Neuron (in vitro differentiated cells): ENCODE data around the gene APBA2.

Experiments used
- H2AFZ ChIP-seq: one replicate; pipeline ENCODE4 v1.6.1; 2013; ENCODE audit warnings: low read depth, mild to moderate bottlenecking, inconsistent platforms, low read length, moderate library complexity
- H3K27me3 ChIP-seq: one replicate; pipeline ENCODE4 v1.6.1; 2013; ENCODE audit warnings: low read length; ENCODE audit not compliant: insufficient read depth
- H3K36me3 ChIP-seq: one replicate; pipeline ENCODE4 v1.6.1; 2013; ENCODE audit warnings: low read length; ENCODE audit not compliant: insufficient read depth
- H3K4me1 ChIP-seq: one replicate; pipeline ENCODE4 v1.6.1; 2013; ENCODE audit warnings: low read length; ENCODE audit not compliant: insufficient read depth
- H3K4me3 ChIP-seq: 2 replicates; pipeline ENCODE4 v1.5.1; 2013; ENCODE audit warnings: mild to moderate bottlenecking, low read length, moderate library complexity
- H3K9me3 ChIP-seq: one replicate; pipeline ENCODE4 v1.6.1; 2013; ENCODE audit warnings: low read length

APBA2 gene

GRCh38 chr15:28944286-28944685 is 58.5 kb downstream of the APBA2 start:
- H2AFZ ChIP-seq = no peak overlapping the region
- H3K36me3 ChIP-seq = peaks cover 15% of the 10 kb centered on the region
- no peaks in the 10 kb centered on the region for H3K27me3 ChIP-seq
- peaks cover 35% of the 10 kb centered on the region for H3K9me3 ChIP-seq
- H3K4me1 ChIP-seq = no peaks in the 10 kb centered on the region
- no peak overlapping the region for H3K4me3 ChIP-seq

- no peak overlapping the region for H2AFZ ChIP-seq
- peaks cover 32% of the 10 kb centered on the region for H3K9me3 ChIP-seq
- no peak overlapping the region for H3K4me3 ChIP-seq
- H3K36me3 ChIP-seq = peaks cover 15% of the 10 kb centered on the region
- H3K27me3 ChIP-seq = no peaks in the 10 kb centered on the region
- no peaks in the 10 kb centered on the region for H3K4me1 ChIP-seq
These were observed 59.0 kb downstream of the APBA2 start for GRCh38 chr15:28944696-28945300.

- Histone ChIP-seq H3K9me3 (peaks cover 29% of the 10 kb centered on the region), H3K4me1 (no peaks in the 10 kb centered on the region), H3K4me3 (no peak overlapping the region), H3K36me3 (peaks cover 15% of the 10 kb centered on the region), H2AFZ (no peak overlapping the region), H3K27me3 (no peaks in the 10 kb centered on the region)
These were observed 60.0 kb downstream of the APBA2 start for GRCh38 chr15:28945626-28946230.

GRCh38 chr15:28946803-28947202 is 61.0 kb downstream of the APBA2 start:
- H3K9me3 ChIP-seq = peaks cover 27% of the 10 kb centered on the region
- H3K36me3 ChIP-seq = peaks cover 13% of the 10 kb centered on the region

GRCh38 chr15:28947221-28947674 is 61.5 kb downstream of the APBA2 start:
- no peak overlapping the region for H3K4me3 ChIP-seq
- no peaks in the 10 kb centered on the region for H3K27me3 ChIP-seq
- H2AFZ ChIP-seq = no peak overlapping the region
- H3K4me1 ChIP-seq = no peaks in the 10 kb centered on the region
- peaks cover 10% of the 10 kb centered on the region for H3K36me3 ChIP-seq
- H3K9me3 ChIP-seq = peaks cover 24% of the 10 kb centered on the region

More at GRCh38 chr15:28946803-28947202, 61.0 kb downstream of the APBA2 start:
- H3K4me1 ChIP-seq = no peaks in the 10 kb centered on the region
- no peak overlapping the region for H3K4me3 ChIP-seq
- H2AFZ ChIP-seq = no peak overlapping the region
- no peaks in the 10 kb centered on the region for H3K27me3 ChIP-seq

- Histone ChIP-seq H3K9me3 (peaks cover 17% of the 10 kb centered on the region), H3K36me3 (peaks cover 10% of the 10 kb centered on the region), H2AFZ (no peak overlapping the region), H3K27me3 (no peaks in the 10 kb centered on the region), H3K4me3 (no peak overlapping the region), H3K4me1 (no peaks in the 10 kb centered on the region)
These were observed 62.3 kb downstream of the APBA2 start for GRCh38 chr15:28948036-28948435.

- peaks cover 9% of the 10 kb centered on the region for H3K4me1 ChIP-seq
- no peak overlapping the region for H2AFZ ChIP-seq
- no peaks in the 10 kb centered on the region for H3K9me3 ChIP-seq
- no peaks in the 10 kb centered on the region for H3K27me3 ChIP-seq
- no peak overlapping the region for H3K4me3 ChIP-seq
- H3K36me3 ChIP-seq = no peaks in the 10 kb centered on the region
These were observed 65.1 kb downstream of the APBA2 start for GRCh38 chr15:28950916-28951315.

- Histone ChIP-seq H3K9me3 (no peaks in the 10 kb centered on the region), H3K4me3 (no peak overlapping the region), H3K4me1 (peaks cover 12% of the 10 kb centered on the region), H3K36me3 (no peaks in the 10 kb centered on the region), H2AFZ (no peak overlapping the region), H3K27me3 (no peaks in the 10 kb centered on the region)
These were observed 67.1 kb downstream of the APBA2 start for GRCh38 chr15:28952666-28953491.

GRCh38 chr15:28953573-28954195 is 67.9 kb downstream of the APBA2 start:
- no peaks in the 10 kb centered on the region for H3K9me3 ChIP-seq
- no peak overlapping the region for H3K4me3 ChIP-seq

GRCh38 chr15:28954466-28955159 is 68.8 kb downstream of the APBA2 start:
- Histone ChIP-seq H3K36me3 (no peaks in the 10 kb centered on the region), H3K27me3 (no peaks in the 10 kb centered on the region), H3K9me3 (no peaks in the 10 kb centered on the region), H2AFZ (no peak overlapping the region), H3K4me3 (no peak overlapping the region), H3K4me1 (peaks cover 12% of the 10 kb centered on the region)

More at GRCh38 chr15:28953573-28954195, 67.9 kb downstream of the APBA2 start:
- Histone ChIP-seq H3K36me3 (no peaks in the 10 kb centered on the region), H3K27me3 (no peaks in the 10 kb centered on the region), H3K4me1 (peaks cover 12% of the 10 kb centered on the region), H2AFZ (no peak overlapping the region)

- H3K4me1 ChIP-seq = peaks cover 12% of the 10 kb centered on the region
These were observed 69.6 kb downstream of the APBA2 start for GRCh38 chr15:28955160-28955992.

GRCh38 chr15:28955993-28956421 is 70.2 kb downstream of the APBA2 start:
- Histone ChIP-seq H3K36me3 (no peaks in the 10 kb centered on the region), H2AFZ (no peak overlapping the region), H3K9me3 (no peaks in the 10 kb centered on the region), H3K4me1 (peaks cover 12% of the 10 kb centered on the region), H3K4me3 (no peak overlapping the region), H3K27me3 (no peaks in the 10 kb centered on the region)

More at GRCh38 chr15:28955160-28955992, 69.6 kb downstream of the APBA2 start:
- H3K36me3 ChIP-seq = no peaks in the 10 kb centered on the region
- H3K4me3 ChIP-seq = no peak overlapping the region
- no peaks in the 10 kb centered on the region for H3K9me3 ChIP-seq
- no peaks in the 10 kb centered on the region for H3K27me3 ChIP-seq
- H2AFZ ChIP-seq = no peak overlapping the region
